GM10248 (cell line): Measurements from ENCODE around the gene ZAR1.

Experiments used
- CTCF ChIA-PET: fragments of 300-600 bp; sonication (Branson Sonifier 250); formaldehyde crosslinking; extraction: SDS; loops from one replicate; lab custom pipeline; 2021; ENCODE audit warnings: antibody characterized with exemption; lab: Yijun Ruan, JAX
- POLR2A ChIA-PET: fragments of 350-650 bp; sonication (Branson Sonifier 250); formaldehyde crosslinking; extraction: SDS; loops from one replicate; lab custom pipeline; 2020; ENCODE audit warnings: antibody characterized with exemption; lab: Yijun Ruan, JAX
- DNase-seq: peaks from one replicate; pipeline ENCODE4 v3.0.0; 2012; ENCODE audit errors: extremely low spot score
- CTCF ChIP-seq: IDR thresholded peaks from 2 replicates; pipeline ENCODE4 v1.5.1; 2012; ENCODE audit warnings: mild to moderate bottlenecking, low read depth; ENCODE audit errors: extremely low read depth, missing control alignments, control extremely low read depth

The ZAR1 gene

DNA sequence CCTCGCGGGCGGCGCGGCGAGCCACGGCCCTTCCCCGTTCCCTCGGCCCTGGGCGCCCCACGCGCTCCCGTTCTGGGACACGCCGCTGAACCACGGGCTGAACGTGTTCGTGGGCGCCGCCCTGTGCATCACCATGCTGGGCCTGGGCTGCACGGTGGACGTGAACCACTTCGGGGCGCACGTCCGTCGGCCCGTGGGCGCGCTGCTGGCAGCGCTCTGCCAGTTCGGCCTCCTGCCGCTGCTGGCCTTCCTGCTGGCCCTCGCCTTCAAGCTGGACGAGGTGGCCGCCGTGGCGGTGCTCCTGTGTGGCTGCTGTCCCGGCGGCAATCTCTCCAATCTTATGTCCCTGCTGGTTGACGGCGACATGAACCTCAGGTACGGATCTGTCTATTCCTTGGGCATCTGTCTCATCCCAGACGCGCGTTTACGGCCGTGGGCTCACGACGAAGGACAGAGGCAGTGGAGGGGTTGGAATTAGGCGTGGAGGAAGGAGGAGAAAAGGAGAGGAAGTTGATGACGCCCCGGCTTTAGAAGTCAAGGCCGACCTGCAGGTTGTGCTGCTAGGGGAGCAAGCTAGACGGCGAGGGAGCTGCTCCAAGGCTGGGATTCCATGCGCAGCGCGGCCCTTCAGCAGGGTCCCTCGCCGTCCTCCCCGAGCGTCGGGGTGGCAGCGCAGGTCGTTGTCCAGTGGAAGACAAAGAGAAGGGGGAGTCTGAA is 6.1 kb upstream of the ZAR1 start:
- ChIA-PET POLR2A (no interaction called here), CTCF (interaction anchor here (1.3 kb wide), 1 partner anchor 14 kb away, joined by 5 read pairs; no protein-coding TSS in a partner anchor)
- no peak for DNase-seq
- TF ChIP-seq CTCF: no peak

DNA sequence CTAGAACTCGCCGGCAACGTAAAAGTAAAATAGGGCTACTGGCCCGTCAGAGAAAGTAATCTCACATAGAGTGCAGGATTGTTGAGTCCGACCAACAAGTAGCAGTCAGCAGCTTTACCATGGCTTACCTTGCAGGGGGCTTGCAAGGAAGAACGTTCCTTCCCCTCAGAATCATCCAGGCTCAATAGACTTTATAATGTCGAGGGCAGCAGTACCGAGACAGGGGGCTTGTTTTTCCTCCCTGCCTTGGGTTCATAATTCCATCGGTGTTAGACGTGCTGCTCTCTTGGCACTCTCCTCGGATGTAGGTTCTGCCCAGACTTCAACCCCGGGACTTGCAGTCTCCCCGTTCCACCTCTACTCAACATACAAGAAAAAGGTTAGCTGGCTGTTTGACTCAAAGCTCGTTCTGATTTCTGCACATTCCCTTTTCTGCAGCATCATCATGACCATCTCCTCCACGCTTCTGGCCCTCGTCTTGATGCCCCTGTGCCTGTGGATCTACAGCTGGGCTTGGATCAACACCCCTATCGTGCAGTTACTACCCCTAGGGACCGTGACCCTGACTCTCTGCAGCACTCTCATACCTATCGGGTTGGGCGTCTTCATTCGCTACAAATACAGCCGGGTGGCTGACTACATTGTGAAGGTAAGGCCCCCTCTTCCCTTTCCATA is 5.4 kb upstream of the ZAR1 start:
- DNase-seq: no peak
- ChIA-PET CTCF (interaction anchor here (1.3 kb wide), 1 partner anchor 15 kb away, joined by 5 read pairs; no protein-coding TSS in a partner anchor), POLR2A (interaction anchor here (0.7 kb wide), 1 partner anchor 9 kb away, joined by 3 read pairs; no protein-coding TSS in a partner anchor)
- TF ChIP-seq CTCF: no peak

DNA sequence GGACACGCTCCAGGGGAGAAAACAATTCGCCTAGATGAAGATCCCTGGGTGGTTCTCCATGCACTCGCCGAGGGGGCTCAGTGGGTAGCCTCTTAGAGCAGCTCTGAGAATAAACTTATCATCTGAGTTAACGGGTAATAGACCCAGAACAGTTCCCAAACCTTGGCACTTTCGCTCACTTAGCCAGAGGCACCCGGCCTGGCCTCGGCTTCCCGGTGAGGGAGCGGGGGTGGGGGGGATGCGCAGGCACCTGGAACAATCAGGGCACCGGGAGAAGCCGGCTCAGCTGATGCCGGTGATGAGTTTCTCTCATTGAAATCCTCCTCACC is 405 bp upstream of the ZAR1 start:
- ChIA-PET CTCF (interaction anchor here (0.8 kb wide), 1 partner anchor 13 kb away, joined by 3 read pairs; no protein-coding TSS in a partner anchor), POLR2A (no interaction called here)
- no peak for DNase-seq
- TF ChIP-seq CTCF: no peak

GRCh38 chr4:48490680-48491513 is 845 bp downstream of the ZAR1 start:
- no peak for TF ChIP-seq CTCF
- DNase-seq: no peak
- CTCF ChIA-PET: no interaction called here
- POLR2A ChIA-PET: no interaction called here

DNA sequence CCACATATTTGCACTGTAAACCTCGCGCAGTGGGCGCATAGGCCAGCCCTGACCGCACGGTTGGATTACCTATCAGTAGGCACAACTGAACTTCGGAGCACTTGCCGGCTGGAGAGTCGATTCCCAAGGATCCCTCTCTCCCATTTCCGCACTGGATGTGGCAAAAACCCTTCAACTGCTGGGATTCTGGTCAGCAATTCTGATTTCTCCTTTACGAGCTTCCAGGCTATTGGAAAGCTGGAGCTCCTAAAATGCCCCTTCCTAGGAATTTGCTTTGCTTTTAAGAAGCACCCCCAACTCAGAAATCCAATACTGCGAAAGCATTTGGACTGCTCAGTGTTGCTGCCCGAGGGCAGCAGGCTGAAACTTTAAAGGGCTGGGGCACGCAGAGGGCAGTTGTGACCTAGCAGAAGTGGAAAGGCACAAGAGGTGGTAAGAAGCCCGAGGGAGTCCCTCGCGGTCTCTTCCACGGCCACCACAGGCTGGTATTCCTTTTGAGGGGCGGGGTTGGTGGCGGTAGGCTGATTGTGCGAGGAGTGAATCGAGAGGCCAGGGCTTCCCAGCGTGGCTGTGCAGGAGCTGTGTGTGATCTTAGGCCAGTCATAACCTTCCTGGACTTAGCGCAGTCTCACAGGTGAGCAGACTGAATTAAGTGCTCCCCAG is 1.6 kb downstream of the ZAR1 start:
- no peak for TF ChIP-seq CTCF
- ChIA-PET CTCF (interaction anchor here (1.5 kb wide), 1 partner anchor 16 kb away, joined by 4 read pairs; no protein-coding TSS in a partner anchor), POLR2A (no interaction called here)
- DNase-seq: no peak

DNA sequence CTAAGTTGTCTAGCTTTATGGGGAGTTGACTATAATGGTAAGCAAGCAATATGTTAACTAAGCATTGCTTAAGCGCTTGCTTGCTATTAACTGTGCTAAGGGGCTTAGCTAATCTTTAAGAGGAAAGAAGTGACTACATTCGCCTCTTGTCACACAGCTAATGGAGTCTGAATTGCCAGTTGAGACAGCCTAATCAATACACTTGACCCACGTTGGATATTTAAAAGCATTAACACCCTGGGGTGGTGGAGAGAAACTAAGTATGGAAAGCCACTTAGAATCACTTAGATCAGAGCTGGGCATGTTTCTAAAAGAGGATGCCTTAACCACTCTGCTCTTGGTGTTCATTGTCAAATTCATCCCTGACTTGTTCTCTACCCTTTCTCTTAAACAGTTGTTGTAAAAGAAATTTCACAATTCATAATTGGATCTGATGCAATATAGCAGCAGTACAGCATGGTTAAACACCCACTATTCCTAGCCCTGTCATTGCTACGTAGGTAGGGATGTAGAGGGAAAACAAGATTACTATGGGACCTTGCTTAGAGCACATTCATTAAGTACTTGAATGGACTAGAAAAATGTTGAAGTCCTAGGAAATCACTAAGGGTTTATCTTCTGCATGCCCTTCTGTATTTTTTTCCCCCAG is 3.5 kb downstream of the ZAR1 start:
- TF ChIP-seq CTCF: no peak
- no peak for DNase-seq
- ChIA-PET CTCF (interaction anchor here (1.5 to 1.8 kb wide), 3 partner anchors 18 to 157 kb away, joined by 3 to 4 read pairs (median 3); no protein-coding TSS in a partner anchor), POLR2A (interaction anchor here (1.2 kb wide), 1 partner anchor 9 kb away, joined by 3 read pairs; no protein-coding TSS in a partner anchor)
